GM21447 (cell line): ENCODE results near the gene FBXO48.
"Not testable (repeated sequence)": the region's sequence is repeated elsewhere in the genome, so short reads cannot be mapped to it uniquely, and the experiment has no call there.

Experiments
- ATAC-seq: cut with Tn5 transposase; IDR thresholded peaks from one replicate; pipeline ENCODE4 v1.9.1; 2021; ENCODE audit not compliant: unreplicated experiment

The FBXO48 gene

DNA sequence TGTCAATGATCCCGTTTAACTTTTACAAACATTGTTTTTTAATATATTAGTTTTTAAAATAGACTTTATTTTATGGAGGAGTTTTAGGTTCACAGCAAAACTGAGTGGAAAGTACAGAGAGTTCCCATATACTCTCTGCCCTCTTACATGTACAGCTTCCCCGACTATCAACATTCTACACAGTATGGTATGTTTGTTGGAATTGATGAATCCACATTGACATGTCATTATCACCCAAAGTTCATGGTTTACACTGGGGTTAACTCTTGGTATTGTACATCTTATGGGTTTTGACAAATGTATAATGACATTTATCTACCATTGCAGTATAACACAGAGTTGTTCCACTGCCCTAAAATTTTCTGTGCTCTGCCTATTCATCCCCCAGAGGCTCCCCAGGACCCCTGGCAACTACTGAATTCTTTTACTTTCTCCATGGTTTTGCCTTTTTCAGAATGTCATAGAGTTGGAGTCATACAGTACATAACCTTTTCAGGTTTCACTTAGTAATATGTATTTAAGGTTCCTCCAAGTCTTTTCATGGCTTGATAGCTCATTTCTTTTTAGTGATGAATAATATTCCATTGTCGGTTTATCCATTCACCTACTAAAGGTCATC, 5.8 kb upstream of the FBXO48 start:
- ATAC-seq, result no peak

DNA sequence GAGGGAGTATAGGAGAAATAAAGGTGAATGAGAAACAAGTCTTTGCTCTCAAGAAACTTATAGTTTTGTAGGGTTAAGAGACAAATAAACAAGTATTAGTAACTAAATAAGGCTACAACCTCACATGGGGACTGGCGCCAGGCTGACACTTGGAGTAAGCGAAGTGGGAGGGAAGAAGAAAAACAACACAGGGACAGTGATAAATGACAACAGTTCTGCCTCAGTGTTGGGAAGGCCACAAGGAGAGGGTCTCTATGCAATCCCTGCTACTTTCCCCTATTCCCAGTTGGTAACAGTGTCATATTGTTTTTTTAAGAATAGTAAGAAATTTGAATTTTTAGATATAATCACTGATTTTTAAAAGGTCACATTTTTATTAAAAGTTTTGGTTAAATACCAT, 4.3 kb upstream of the FBXO48 start:
- no peak for ATAC-seq

DNA sequence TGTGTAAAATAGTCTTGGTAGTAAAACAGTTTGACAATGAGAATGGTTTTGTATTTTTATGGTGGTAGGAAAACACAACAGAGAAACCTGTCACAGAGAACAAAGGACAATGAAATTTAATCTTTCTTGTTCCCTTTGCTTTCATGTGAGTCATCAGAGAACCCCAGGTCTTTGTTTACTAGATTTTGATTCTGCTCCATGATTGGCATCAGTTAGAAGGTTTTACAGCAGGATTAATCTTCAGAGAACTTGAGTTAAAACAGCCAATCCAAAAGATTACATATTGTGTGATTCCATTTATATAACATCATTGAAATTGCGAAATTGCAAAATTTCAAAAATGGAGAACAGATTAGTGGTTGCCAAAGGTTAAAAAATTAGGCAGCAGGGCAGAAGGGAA, 2.8 kb upstream of the FBXO48 start:
- no peak for ATAC-seq

DNA sequence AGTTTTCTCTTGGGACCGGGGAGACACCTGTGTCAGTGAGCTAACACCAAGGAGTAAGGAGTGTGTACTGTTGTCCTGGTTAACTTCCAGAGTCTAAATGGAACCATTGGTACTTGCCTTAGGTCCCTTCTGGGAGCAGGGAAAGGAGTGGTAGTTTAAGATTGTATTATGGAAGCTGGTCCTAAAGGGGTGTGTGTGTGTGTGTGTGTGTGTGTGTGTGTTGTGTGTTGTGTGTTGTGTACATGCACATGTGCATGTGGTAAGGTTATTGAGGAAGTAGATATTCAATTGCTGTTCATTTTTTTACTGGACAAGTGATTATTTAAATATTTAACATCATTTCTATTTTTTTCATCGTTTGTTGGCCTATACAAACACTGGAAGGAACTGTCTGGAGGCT, 1.7 kb upstream of the FBXO48 start:
- ATAC-seq, result no peak

DNA sequence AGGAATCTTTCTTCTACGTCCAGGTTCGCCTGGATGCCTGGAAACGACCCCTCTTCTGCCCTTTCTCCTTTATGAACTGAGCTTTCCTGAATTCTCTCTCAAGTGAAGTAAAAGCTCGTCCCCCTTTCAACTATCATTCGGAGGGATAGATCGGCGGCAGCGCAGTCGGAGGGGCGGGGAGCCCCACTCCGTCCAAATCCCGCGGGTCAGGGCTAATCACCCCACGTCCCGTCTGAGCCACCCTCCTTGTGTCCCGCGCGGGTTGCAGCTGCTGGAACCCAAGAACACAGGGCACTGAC, 367 bp downstream of the FBXO48 start:
- ATAC-seq, result peak; percentile 29

- no peak for ATAC-seq
Measured at GRCh38 chr2:68466361-68466777, 725 bp downstream of the FBXO48 start.

- ATAC-seq, result no peak
Measured at GRCh38 chr2:68465081-68465916, 1.8 kb downstream of the FBXO48 start.

DNA sequence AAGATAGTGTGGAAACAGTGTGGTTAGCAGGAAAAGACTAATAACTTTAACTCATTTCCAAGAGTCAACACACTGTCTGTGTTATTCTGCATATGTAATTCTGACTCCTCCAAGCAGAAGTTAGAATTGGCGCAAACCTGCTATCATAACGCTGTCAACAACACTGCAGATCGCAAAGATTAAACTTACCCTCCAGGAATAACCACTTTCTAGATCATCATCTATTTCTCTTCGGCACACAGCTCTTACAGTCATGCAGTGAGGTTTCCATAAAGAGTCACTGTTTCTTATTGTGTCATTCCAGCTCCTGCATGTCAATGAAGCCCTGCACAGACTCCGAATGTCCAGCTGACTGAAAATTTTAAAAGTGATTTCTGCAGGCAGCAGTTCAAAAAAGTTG, 2.4 kb downstream of the FBXO48 start:
- ATAC-seq, result no peak

GRCh38 chr2:68463287-68463877, 3.7 kb downstream of the FBXO48 start:
- no peak for ATAC-seq

GRCh38 chr2:68458981-68459380, 8.1 kb downstream of the FBXO48 start:
- ATAC-seq, result no peak

GRCh38 chr2:68456198-68456597, 10.9 kb downstream of the FBXO48 start:
- ATAC-seq, result no peak

GRCh38 chr2:68454719-68455118, 12.4 kb downstream of the FBXO48 start:
- ATAC-seq, result no peak

- ATAC-seq, result no peak
Measured at GRCh38 chr2:68453761-68454360, 13.2 kb downstream of the FBXO48 start.

DNA sequence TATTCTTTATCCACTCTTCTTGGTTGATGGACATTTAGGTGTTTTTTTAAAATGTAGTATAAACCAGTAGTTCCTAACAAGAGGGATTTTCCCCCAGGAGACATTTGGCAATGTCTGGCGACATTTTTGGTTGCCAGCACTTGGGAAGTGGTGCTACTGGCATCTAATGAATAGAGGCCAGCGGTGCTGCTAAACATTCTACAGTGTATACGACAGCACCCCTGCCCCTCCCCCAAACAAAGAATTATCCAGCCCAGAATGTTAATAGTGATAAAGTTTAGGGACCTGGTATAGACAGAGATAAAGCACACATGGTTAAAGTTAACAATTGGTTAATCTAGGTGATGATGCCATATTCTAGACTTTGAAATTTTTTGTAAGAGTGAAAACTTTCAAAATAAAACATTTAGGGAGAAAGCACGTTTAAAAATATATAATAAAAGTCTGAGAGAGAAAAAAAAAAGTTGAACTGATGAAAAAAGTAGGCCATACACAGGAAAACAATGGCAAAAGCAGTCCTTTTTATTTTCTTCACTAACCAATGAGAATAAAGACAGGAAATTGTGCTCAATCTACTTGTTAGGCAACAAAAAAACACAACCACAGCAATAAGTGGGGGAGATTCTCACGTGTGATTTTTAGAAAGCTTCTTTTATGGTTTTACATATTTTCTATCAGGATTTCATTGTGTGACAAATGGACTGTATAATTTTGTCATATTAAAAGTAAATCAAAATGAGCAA, 14.8 kb downstream of the FBXO48 start:
- no peak for ATAC-seq

GRCh38 chr2:68448671-68449653, 18.1 kb downstream of the FBXO48 start:
- no peak for ATAC-seq

- no peak for ATAC-seq
Measured at GRCh38 chr2:68447118-68447517, 20.0 kb downstream of the FBXO48 start.

DNA sequence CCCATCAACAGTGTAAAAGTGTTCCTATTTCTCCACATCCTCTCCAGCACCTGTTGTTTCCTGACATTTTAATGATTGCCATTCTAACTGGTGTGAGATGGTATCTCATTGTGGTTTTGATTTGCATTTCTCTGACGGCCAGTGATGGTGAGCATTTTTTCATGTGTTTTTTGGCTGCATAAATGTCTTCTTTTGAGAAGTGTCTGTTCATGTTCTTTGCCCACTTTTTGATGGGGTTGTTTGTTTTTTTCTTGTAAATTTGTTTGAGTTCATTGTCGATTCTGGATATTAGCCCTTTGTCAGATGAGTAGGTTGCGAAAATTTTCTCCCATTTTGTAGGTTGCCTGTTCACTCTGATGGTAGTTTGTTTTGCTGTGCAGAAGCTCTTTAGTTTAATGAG, 20.7 kb downstream of the FBXO48 start:
- not testable (repeated sequence) for ATAC-seq

GRCh38 chr2:68441994-68442322, 25.1 kb downstream of the FBXO48 start:
- ATAC-seq, result no peak

GRCh38 chr2:68441179-68441993, 25.7 kb downstream of the FBXO48 start:
- peak; percentile 97 for ATAC-seq
